Tibial nerve (tissue), 4 donors: ENCODE results near the gene PSMD14.

Experiments
- CTCF ChIP-seq, 5 experiments: fragments of 200-600 bp in 3 of 5; fragments of 450-650 bp in 2 of 5; sonication (generic) in 3 of 5; IDR thresholded peaks; one replicate each; pipeline ENCODE4 v1.5.1; 2016 to 2019; ENCODE audit warnings: antibody characterized with exemption in 5 of 5, mild to moderate bottlenecking in 3 of 5, moderate library complexity in 2 of 5
- EP300 ChIP-seq, 2 donors: sonication (generic); formaldehyde crosslinking; IDR thresholded peaks; one replicate each; pipeline ENCODE4 v1.6.1; 2017; ENCODE audit warnings: antibody characterized with exemption in 2 of 2, mild to moderate bottlenecking in 1 of 2
- POLR2A ChIP-seq, 2 donors: fragments of 450-650 bp; IDR thresholded peaks; one replicate each; pipeline ENCODE4 v1.6.1; 2017; ENCODE audit warnings: antibody characterized with exemption in 2 of 2, mild to moderate bottlenecking in 2 of 2, moderate library complexity in 2 of 2

GRCh38 chr2:161307676-161308075, 549 bp upstream of the PSMD14 start:
- TF ChIP-seq CTCF (IDR thresholded peaks at IDR 0.05) (no peak), EP300 (IDR thresholded peaks at IDR 0.05) (no peak), POLR2A (IDR thresholded peaks at IDR 0.05) (no peak)
